GM21367 (cell line): ENCODE measurements around the gene ADPRHL1.

Source experiments
- ATAC-seq: cut with Tn5 transposase; IDR thresholded peaks from one replicate; pipeline ENCODE4 v1.9.1; 2021; ENCODE audit not compliant: unreplicated experiment

The ADPRHL1 gene

DNA sequence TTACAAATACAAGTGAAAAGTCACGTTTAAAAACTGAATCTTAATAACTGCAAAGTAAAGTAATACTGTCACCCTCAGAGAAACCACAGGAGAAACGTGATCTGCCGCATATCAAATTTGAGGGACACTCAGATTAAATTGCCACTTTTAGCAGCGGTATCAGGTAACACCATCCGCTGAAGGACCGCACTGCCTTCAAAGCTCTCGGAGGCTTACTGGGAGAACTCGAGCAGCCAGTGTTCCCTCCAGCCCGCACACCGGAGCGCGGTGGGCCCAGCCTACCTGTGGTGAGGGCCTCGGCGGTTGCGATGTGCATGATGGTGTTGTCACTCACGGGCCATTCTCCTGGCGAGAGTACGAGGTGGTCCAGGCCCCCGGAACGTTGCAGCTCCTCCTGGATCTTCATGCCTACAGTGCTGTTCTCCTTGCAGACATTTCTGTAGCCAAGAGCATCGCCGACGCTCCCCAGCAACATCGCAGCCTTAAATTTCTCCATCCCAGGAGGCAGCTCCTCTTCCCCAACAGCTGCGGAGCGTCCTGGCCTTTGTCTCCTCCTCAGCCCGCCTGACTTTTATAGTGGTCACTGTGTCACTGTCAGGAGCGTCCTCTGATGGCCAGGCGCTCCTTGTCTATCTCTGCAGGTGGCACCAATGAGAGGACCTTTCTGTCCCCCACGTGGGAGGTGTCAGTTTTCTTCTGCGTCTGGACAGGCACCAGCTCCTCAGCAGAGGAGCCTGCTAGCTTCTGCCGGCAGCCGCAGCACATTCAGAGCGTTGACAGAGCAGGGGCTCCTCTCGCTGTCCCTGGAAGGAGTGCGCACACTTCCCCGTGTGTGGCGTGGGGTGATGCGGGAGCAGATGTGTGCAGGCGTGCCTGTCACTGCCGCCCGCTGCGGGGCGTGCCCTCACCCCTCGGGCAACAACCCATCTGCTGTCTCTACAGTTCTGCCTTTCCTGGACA, at the start of gene ADPRHL1:
Gene ADPRHL1 (minus strand): TSS at position 547 of the 960 bp plus-strand sequence. CDS start 51 bp downstream, at position 496.
- no peak for ATAC-seq

GRCh38 chr13:113502686-113503085, 49.4 kb upstream of the ADPRHL1 start:
- no peak for ATAC-seq

DNA sequence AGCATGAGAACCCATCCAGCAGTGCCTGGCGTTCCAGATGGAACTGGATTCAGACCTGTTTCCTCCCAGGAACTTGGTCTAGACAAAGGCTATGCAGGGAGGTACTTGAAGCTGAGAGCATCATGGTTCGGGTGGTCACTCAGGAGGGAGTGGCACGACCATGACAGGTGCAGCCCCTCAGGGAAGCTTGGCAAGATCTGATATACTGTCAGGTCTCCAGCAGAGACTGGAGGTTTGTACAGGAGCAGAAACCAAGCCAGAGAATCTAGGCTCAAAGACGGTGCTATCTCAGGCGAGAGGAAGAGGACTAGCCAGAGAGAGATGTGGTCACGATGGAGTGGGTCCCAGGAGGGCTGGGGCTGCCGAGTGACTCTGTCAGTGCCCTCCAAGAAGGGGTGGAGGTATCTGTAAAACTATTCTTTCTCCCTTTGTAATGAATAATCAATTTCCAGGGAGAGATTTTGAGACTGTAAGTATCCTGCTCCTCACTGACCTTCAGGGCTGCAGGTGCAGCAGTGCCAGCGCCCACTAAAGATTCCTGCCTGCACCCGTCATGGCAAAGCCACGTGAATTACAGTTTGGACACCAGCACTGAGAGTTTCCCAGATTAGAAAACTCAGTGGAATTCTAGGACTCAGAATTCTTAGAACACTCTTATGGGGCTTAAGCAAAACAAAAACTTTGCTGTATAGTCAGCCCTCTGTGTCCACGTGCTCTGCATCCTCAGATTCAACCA, 47.4 kb upstream of the ADPRHL1 start:
- no peak for ATAC-seq

DNA sequence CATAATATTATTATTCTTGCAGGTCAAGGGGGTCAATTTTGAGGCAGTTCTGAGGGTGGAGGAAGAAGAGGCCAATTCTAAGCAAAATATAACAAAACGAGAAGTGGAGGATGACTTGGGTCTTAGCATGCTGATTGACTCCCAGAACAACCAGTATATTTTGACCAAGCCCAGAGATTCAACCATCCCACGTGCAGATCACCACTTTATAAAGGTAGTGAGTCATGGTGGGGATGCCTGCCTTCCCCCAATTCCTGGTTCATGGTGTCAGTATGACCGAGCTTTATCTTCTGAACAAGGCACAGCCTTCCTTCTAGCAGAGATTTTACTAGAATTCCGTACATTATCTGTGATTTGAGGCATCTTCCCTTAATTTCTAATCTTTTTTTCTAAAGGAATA, 46.6 kb upstream of the ADPRHL1 start:
- no peak for ATAC-seq

GRCh38 chr13:113498905-113499304, 45.6 kb upstream of the ADPRHL1 start:
- no peak for ATAC-seq

GRCh38 chr13:113497217-113497616, 43.9 kb upstream of the ADPRHL1 start:
- no peak for ATAC-seq

DNA sequence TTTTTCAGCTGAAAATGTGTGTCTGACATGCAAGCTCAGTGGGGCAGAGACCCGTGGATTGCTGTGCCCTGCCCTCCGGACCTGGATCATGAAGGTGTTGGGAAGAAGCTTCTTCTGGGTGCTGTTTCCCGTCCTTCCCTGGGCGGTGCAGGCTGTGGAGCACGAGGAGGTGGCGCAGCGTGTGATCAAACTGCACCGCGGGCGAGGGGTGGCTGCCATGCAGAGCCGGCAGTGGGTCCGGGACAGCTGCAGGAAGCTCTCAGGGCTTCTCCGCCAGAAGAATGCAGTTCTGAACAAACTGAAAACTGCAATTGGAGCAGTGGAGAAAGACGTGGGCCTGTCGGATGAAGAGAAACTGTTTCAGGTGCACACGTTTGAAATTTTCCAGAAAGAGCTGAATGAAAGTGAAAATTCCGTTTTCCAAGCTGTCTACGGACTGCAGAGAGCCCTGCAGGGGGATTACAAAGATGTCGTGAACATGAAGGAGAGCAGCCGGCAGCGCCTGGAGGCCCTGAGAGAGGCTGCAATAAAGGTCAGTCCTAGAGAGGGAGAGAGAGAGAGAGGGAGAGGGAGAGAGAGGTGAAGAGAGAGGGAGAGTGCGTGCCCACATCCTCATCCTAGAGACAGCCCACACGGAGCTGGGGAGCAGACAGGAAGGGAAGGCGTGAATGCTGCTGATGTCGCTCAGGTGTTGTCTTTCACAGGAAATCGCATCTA, 42.4 kb upstream of the ADPRHL1 start:
- no peak for ATAC-seq

GRCh38 chr13:113493315-113493951, 40.1 kb upstream of the ADPRHL1 start:
- ATAC-seq, result peak; percentile 19

DNA sequence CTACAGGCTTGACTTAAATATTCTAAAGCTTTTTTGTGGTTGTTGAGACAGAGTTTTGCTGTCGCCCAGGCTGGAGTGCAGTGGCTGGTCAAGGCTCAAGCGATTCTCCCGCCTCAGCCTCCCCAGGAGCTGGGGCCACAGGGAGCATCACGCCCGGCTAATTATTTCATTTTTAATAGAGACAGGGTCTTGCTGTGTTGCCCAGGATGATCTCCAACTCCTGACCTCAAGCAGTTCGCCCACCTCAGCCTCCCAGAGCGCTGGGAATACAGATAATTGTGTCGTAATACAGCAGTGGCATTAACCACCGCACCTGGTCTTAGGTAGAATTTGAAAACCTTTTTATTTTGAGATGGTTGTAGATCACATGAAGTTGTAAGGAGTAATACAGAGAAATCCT, 38.7 kb upstream of the ADPRHL1 start:
- no peak for ATAC-seq

GRCh38 chr13:113491418-113491883, 38.2 kb upstream of the ADPRHL1 start:
- ATAC-seq, result no peak

GRCh38 chr13:113490496-113491417, 37.5 kb upstream of the ADPRHL1 start, which contains the start of gene DCUN1D2:
DCUN1D2 (minus strand) TSS chr13:113490711; CDS start chr13:113490669, 42 bp downstream.
- ATAC-seq, result peak; percentile 71

GRCh38 chr13:113489549-113490495, 36.5 kb upstream of the ADPRHL1 start:
- peak; percentile 9 for ATAC-seq

- no peak for ATAC-seq
These were observed 35.9 kb upstream of the ADPRHL1 start for GRCh38 chr13:113489171-113489548.

DNA sequence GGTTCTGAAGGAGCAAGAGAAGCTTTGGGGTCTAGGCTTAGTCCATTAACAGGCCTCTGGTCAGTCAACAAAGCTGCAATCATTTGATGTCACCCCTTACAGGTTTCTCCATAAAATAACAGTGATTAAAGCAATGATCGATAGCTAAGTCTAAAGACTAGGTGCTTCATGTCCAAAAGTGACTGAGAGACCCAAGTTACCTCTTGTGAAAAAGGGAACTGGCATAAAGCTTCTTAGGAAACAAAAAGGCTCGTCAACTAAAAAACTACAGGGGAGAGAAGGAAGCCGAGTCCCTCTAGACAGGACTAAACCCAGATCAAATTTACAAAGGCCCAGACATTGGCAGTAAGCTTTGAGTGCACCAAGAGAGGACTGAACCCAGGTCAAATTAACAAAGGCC, 35.0 kb upstream of the ADPRHL1 start:
- ATAC-seq, result no peak

- ATAC-seq, result no peak
These were observed 33.4 kb upstream of the ADPRHL1 start for GRCh38 chr13:113486698-113487097.

DNA sequence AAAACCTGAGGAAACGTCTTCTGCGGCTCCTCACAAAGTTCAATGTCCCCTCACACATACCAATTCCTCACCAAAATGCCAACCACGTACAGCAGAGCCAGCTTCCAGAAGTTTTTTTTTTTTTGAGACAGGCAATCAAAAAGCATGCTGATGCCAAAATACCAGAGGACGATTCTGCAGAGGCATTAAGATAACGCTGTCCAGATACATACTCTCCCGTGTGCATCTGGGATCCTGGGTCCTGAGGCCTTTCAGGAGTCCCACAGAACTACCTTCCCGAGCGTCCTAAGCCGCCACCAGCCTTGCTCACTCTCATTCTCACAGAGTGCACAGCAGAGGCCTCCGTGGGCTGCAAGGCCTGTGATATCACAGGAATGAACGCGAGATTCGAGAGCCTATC, 32.3 kb upstream of the ADPRHL1 start:
- no peak for ATAC-seq

DNA sequence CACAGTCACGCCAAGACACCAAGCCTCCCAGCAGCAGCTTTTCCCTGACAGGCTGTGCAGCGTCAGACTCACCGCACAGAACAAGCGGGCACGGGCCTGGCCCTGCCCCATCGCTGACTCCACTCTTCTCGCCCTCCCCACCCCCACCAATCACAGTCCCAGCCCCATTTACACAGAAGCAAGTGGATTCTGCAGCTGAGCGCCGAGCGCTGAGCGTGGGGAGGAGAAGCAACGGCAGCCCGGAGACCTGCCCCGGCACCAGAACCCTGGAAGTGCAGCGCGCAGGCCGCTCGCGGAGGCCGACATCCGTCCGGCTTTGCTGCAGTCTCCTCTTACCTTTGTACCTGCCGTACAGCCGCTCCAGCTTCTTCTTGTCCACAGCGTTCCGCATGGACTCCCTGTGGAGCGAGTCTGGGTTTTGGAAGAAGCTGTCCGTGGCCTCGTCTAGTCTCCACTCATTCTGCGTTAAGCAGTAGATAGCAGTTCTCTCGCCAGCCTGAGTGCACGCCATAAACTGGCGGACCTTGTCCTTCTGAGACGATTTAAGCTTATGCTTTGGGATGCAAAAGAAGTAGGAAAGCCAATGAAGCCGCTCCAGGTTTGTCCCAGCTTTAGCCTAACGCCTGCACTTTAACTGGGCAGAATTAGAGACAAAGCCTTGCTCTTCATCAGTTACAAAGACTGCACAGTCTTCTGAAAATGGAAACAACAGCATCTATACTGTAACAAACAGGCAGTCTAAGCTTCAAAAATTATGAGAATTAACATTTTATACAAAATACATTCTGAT, 30.4 kb upstream of the ADPRHL1 start:
- ATAC-seq, result no peak

GRCh38 chr13:113483081-113483480, 29.8 kb upstream of the ADPRHL1 start:
- ATAC-seq, result no peak
